Natural killer cell (primary cell): ENCODE data around the gene RALY. TPM values are rescaled to one million over a fixed set of nuclear protein-coding genes. Genes with fewer than 3 reads are reported as not detected.

Experiments used
- ATAC-seq, 3 donors: fragments of 150-1000 bp in 2 of 3; fragments of 200-7000 bp in 1 of 3; cut with Tn5 transposase; 1 replicate in 1 of 3; 2 replicates in 2 of 3; pipeline ENCODE4 v1.10.0; 2021; ENCODE audit warnings: mild to moderate bottlenecking in 2 of 3, moderate library complexity in 2 of 3
- DNase-seq, 2 donors: peaks; one replicate each; pipeline versions ENCODE4 v3.0.0 to v3.0.0-alpha.2; 2013 to 2021; ENCODE audit warnings: mixed read lengths in 1 of 2
- H3K27ac ChIP-seq: one replicate; pipeline ENCODE4 v1.5.1; 2013; ENCODE audit warnings: mild to moderate bottlenecking, low read length
- H3K27me3 ChIP-seq: one replicate; pipeline ENCODE4 v1.6.1; 2013; ENCODE audit warnings: low read length; ENCODE audit not compliant: control insufficient read depth, insufficient read depth
- H3K36me3 ChIP-seq: one replicate; pipeline ENCODE4 v1.6.1; 2013; ENCODE audit warnings: low read length; ENCODE audit not compliant: control insufficient read depth, insufficient read depth
- H3K4me1 ChIP-seq: one replicate; pipeline ENCODE4 v1.6.1; 2013; ENCODE audit warnings: low read length; ENCODE audit not compliant: control insufficient read depth, insufficient read depth
- H3K4me3 ChIP-seq: one replicate; pipeline ENCODE4 v1.5.1; 2013; ENCODE audit warnings: low read length
- H3K9me3 ChIP-seq: one replicate; pipeline ENCODE4 v1.6.1; 2013; ENCODE audit warnings: low read length; ENCODE audit not compliant: control insufficient read depth, insufficient read depth
- H3K27ac Mint-ChIP-seq, 2 donors: one replicate each; pipeline ENCODE4 v1.8.0; 2022; ENCODE audit warnings: mild to moderate bottlenecking in 2 of 2, mixed read lengths in 2 of 2, moderate library complexity in 1 of 2
- H3K27me3 Mint-ChIP-seq, 2 donors: one replicate each; pipeline ENCODE4 v1.8.0; 2022; ENCODE audit warnings: low read depth in 2 of 2, mixed read lengths in 2 of 2
- H3K36me3 Mint-ChIP-seq: one replicate; pipeline ENCODE4 v1.8.0; 2022; ENCODE audit warnings: mixed read lengths
- H3K4me1 Mint-ChIP-seq, 2 donors: one replicate each; pipeline ENCODE4 v1.8.0; 2022; ENCODE audit warnings: mixed read lengths in 2 of 2
- H3K4me3 Mint-ChIP-seq: one replicate; pipeline ENCODE4 v1.8.0; 2022; ENCODE audit warnings: mild to moderate bottlenecking, moderate library complexity, mixed read lengths
- H3K9me3 Mint-ChIP-seq, 2 donors: one replicate each; pipeline ENCODE4 v1.8.0; 2022; ENCODE audit warnings: mixed read lengths in 2 of 2
- CTCF ChIP-seq: fragments of 200-600 bp; IDR thresholded peaks from one replicate; pipeline ENCODE4 v1.8.0; 2022; ENCODE audit warnings: antibody characterized with exemption
- WGBS: methylation state at CpG from one replicate; pipeline ENCODE4 v1.1.7; 2013; ENCODE audit warnings: missing lambda C conversion rate; ENCODE audit not compliant: insufficient coverage; 5-methylcytosine and 5-hydroxymethylcytosine counted together
- intact Hi-C: fragments of 100-400 bp; cut with micrococcal nuclease; formaldehyde crosslinking; loops from one replicate; pipeline ENCODE4 v1.14.2; 2022
- total RNA-seq, 4 donors: library from RNA; stranded (reverse); fragments of 120-200 nt in 1 of 4; gene quantifications; one replicate each; pipeline versions ENCODE4 v1.2.3 to v1.2.4, GENCODE V29; 2013 to 2022

The RALY gene
- total RNA-seq, 3 donors from 2014 or later (not counting 1 experiment from before 2014, with no cell fraction given) = 194 to 204 (median 198) TPM

DNA sequence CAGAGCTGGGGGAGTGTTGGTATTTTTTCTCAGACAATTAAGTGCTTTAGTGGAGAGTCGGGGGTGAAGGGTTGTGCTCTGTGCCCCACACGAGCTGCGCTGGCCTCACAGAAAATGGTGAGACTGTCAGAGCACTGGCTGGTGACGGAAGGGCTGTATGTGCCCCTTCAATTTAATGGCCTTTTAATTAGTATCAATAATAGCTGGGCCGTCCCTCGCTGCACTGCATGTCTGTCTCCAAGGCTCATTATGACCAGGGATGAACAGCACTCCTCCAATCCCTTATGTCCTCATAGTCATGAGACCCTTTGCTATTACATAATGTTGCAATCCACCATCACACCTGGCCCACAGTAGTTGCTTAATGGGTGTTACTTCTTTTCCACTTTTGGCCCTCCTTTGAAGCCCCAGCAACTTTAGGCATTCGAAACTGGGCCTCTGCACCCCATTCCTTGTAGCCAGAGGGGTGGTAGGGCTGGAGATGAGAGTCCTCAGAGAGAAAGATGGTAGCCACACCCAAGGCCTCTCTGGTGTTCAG is 9.5 kb upstream of the RALY start:
- H3K4me3 ChIP-seq = no peak overlapping the region
- Mint-ChIP-seq H3K4me1 (no peaks in the 10 kb centered on the region), H3K27me3 (peaks cover 0 to 3% of the 10 kb centered on the region in 2 donors), H3K4me3 (no peak overlapping the region), H3K9me3 (no peaks in the 10 kb centered on the region), H3K27ac (no peak overlapping the region), H3K36me3 (no peaks in the 10 kb centered on the region)
- no peaks in the 10 kb centered on the region for H3K36me3 ChIP-seq
- WGBS = 87% methylated on average over 7 of the region's 7 CpGs
- no peak overlapping the region for H3K27ac ChIP-seq
- DNase-seq (no peak), ATAC-seq (no peak)
- intact Hi-C loops = no loop called here
- H3K27me3 ChIP-seq = no peaks in the 10 kb centered on the region
- TF ChIP-seq CTCF = no peak
- no peaks in the 10 kb centered on the region for H3K4me1 ChIP-seq
- H3K9me3 ChIP-seq = no peaks in the 10 kb centered on the region

GRCh38 chr20:33985280-33985679 is 8.4 kb upstream of the RALY start:
- no peak for TF ChIP-seq CTCF
- Mint-ChIP-seq H3K9me3 (no peaks in the 10 kb centered on the region), H3K4me3 (no peak overlapping the region), H3K27me3 (no peaks in the 10 kb centered on the region), H3K4me1 (peaks cover 5% of the 10 kb centered on the region in 2 donors), H3K27ac (no peak overlapping the region), H3K36me3 (no peaks in the 10 kb centered on the region)
- DNase-seq (no peak), ATAC-seq (no peak)
- Histone ChIP-seq H3K4me3 (no peak overlapping the region), H3K27ac (no peak overlapping the region), H3K36me3 (no peaks in the 10 kb centered on the region), H3K4me1 (no peaks in the 10 kb centered on the region), H3K27me3 (no peaks in the 10 kb centered on the region), H3K9me3 (no peaks in the 10 kb centered on the region)
- 92% methylated on average over 1 of the region's 2 CpGs for WGBS
- intact Hi-C loops = no loop called here

DNA sequence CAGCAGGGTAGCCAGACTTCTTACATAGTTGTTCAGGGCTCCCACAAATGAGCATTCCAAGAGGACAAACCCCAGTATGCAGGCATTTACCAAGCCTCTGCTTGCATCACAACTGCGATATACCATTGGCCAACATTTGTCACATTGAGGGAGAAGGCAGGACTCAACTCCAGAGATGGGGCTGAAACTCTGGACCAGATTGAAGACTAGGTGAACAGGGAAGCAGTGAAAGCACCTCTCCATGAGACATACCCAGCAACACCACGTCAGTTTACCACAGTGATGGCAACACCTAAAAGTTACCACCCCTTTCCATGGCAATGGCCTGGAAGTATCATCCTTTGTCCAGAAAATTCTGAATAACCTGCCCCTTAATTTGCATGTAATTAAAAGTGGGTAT is 7.9 kb upstream of the RALY start:
- H3K4me3 Mint-ChIP-seq = no peak overlapping the region
- H3K9me3 Mint-ChIP-seq = no peaks in the 10 kb centered on the region
- H3K4me1 Mint-ChIP-seq = peaks cover 9 to 10% of the 10 kb centered on the region in 2 donors
- Histone ChIP-seq H3K9me3 (no peaks in the 10 kb centered on the region), H3K36me3 (no peaks in the 10 kb centered on the region), H3K27ac (no peak overlapping the region), H3K4me3 (no peak overlapping the region), H3K27me3 (no peaks in the 10 kb centered on the region), H3K4me1 (no peaks in the 10 kb centered on the region)
- no peak for ATAC-seq
- intact Hi-C loops = no loop called here
- no peaks in the 10 kb centered on the region for H3K27me3 Mint-ChIP-seq
- TF ChIP-seq CTCF = no peak
- H3K36me3 Mint-ChIP-seq = no peaks in the 10 kb centered on the region
- no peak overlapping the region for H3K27ac Mint-ChIP-seq
- DNase-seq = no peak
- 100% methylated on average over 2 of the region's 2 CpGs for WGBS

GRCh38 chr20:33986560-33987216 is 7.0 kb upstream of the RALY start:
- DNase-seq (no peak), ATAC-seq (no peak)
- Mint-ChIP-seq H3K4me3 (no peak overlapping the region), H3K27ac (no peak overlapping the region), H3K27me3 (no peaks in the 10 kb centered on the region), H3K9me3 (no peaks in the 10 kb centered on the region), H3K36me3 (no peaks in the 10 kb centered on the region), H3K4me1 (peaks cover 14 to 17% of the 10 kb centered on the region in 2 donors)
- intact Hi-C loops = no loop called here
- peaks cover 8% of the 10 kb centered on the region for H3K4me1 ChIP-seq
- no peak overlapping the region for H3K4me3 ChIP-seq
- no peaks in the 10 kb centered on the region for H3K36me3 ChIP-seq
- no peaks in the 10 kb centered on the region for H3K9me3 ChIP-seq
- 91% methylated on average over 5 of the region's 5 CpGs for WGBS
- TF ChIP-seq CTCF = no peak
- H3K27ac ChIP-seq = no peak overlapping the region
- H3K27me3 ChIP-seq = no peaks in the 10 kb centered on the region
